DMS 273 (cell line): ENCODE measurements around the gene CRABP1.

Experiments used
- DNase-seq: peaks from one replicate; lab custom pipeline; 2025; ENCODE audit not compliant: unreplicated experiment; lab: John Stamatoyannopoulos, UW

Gene CRABP1

GRCh38 chr15:78340231-78341056, at the start of gene CRABP1:
Gene CRABP1, plus strand, starts transcription at chr15:78340353. Its CDS starts 76 bp downstream, at chr15:78340429.
- DNase-seq, result peak; percentile 37

GRCh38 chr15:78291052-78291451, 49.1 kb upstream of the CRABP1 start:
- DNase-seq, result no peak

GRCh38 chr15:78291698-78292097, 48.5 kb upstream of the CRABP1 start:
- DNase-seq, result no peak

- DNase-seq, result no peak
Observed at GRCh38 chr15:78292219-78292618, 47.9 kb upstream of the CRABP1 start.

GRCh38 chr15:78299101-78299930, 40.8 kb upstream of the CRABP1 start, which contains the start of gene SKIC8:
Gene SKIC8, minus strand, starts transcription at chr15:78299609. Its CDS starts 3,923 bp downstream, at chr15:78295686.
- DNase-seq, result peak; percentile 97

GRCh38 chr15:78301326-78301725, 38.8 kb upstream of the CRABP1 start:
- DNase-seq, result no peak

GRCh38 chr15:78301828-78302227, 38.3 kb upstream of the CRABP1 start:
- DNase-seq, result no peak

- DNase-seq, result peak; percentile 21
Observed at GRCh38 chr15:78302579-78303312, 37.4 kb upstream of the CRABP1 start.

GRCh38 chr15:78304216-78305066, 35.7 kb upstream of the CRABP1 start:
- no peak for DNase-seq

- DNase-seq, result no peak
Observed at GRCh38 chr15:78306176-78306774, 33.9 kb upstream of the CRABP1 start.

GRCh38 chr15:78307976-78308375, 32.2 kb upstream of the CRABP1 start:
- DNase-seq, result no peak

- DNase-seq, result peak; percentile 82
Observed at GRCh38 chr15:78308422-78309032, 31.6 kb upstream of the CRABP1 start.

GRCh38 chr15:78311292-78311691, 28.9 kb upstream of the CRABP1 start:
- no peak for DNase-seq

GRCh38 chr15:78312536-78312935, 27.6 kb upstream of the CRABP1 start:
- DNase-seq, result no peak

- no peak for DNase-seq
Observed at GRCh38 chr15:78312957-78313356, 27.2 kb upstream of the CRABP1 start.

GRCh38 chr15:78313383-78313782, 26.8 kb upstream of the CRABP1 start:
- no peak for DNase-seq

GRCh38 chr15:78314181-78314581, 26.0 kb upstream of the CRABP1 start:
- DNase-seq, result no peak

- peak; percentile 51 for DNase-seq
Observed at GRCh38 chr15:78315686-78316282, 24.4 kb upstream of the CRABP1 start.
